NK-92 (cell line): ENCODE data around the gene LRRN2.
"Not testable (repeated sequence)": the region's sequence is repeated elsewhere in the genome, so short reads cannot be mapped to it uniquely, and the experiment has no call there.

Experiments used
- DNase-seq: peaks from one replicate; lab custom pipeline; 2025; ENCODE audit not compliant: unreplicated experiment; lab: John Stamatoyannopoulos, UW

LRRN2 gene

DNA sequence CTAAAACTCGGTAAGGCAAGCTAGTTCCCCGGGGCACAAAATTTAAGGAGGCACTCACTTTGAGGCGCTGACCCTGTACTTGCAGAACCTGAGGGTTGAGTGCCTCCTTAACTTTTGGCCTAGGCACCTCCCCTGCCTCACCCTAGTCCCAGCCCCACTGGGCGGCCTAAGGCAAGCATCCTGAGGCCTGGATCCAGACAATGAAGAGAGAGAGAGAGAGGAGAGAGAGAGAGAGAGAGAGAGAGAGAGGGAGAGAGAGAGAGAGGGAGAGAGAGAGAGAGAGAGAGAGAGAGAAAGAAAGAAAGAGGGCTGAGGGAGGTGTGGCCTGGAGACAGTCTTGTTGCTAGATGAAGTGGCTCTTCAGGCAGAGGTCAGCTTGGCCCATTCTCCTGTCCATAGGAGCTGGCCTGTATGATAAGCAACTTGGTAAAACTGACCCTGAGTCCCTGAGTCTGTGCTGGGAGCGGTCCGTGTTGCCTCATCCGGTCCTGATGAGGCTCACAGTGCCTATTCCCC lies 7.4 kb upstream of the LRRN2 start:
- DNase-seq: no peak

- no peak for DNase-seq
Observed at GRCh38 chr1:204692325-204692840, 6.8 kb upstream of the LRRN2 start.

DNA sequence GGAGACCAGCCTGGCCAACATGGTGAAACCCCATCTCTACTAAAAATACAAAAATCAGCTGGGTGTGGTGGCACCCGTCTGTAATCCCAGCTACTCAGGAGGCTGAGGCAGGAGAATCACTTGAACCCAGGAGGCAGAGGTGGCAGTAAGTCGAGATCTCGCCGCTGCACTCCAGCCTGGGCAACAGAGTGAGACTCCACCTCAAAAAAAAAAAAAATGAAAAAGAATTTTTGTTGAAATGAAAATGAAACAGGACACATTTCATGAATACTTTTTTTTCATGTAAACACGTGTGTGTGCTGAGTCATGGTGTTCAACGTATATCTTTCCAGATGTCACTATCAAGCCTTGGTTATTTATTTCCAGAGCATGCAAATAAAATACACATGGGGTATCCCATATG lies 5.8 kb upstream of the LRRN2 start:
- not testable (repeated sequence) for DNase-seq

GRCh38 chr1:204688776-204689175 lies 3.2 kb upstream of the LRRN2 start:
- DNase-seq: no peak

GRCh38 chr1:204688007-204688406 lies 2.5 kb upstream of the LRRN2 start:
- DNase-seq: no peak

DNA sequence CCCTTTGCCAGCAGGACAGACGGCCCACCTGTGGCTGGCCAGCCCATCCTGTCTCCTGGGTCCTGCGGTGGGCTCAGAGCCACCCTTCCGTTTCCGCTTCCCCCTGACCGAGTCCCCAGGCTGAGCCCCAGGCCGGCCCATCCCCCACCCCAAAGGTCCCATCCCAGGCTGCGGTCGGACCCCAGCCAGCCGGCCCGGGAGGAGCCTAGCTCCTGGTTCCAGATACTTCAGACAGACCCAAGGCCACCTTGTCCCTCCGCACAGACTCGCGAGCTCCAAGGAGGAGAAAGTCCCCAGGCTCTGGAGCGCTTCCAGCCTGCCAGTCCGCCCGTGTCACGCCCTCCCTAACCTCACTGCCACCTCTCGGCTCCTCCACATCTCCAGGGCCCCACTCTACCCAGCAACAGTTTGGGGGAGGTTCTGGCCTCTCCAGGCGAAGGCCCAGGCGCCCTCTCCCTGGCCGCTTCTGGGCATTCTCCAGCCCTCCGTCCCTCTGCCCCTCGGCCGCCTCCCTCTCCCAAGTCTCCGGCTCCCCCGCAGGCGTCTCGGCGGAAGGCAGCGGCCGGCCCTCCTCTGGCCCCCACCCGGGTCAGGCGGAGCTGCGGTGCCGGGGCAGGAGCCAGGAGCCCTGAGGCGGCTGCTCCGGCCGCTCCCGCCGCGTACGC lies 835 bp downstream of the LRRN2 start:
- no peak for DNase-seq

- no peak for DNase-seq
Observed at GRCh38 chr1:204684206-204684570, 1.4 kb downstream of the LRRN2 start.

DNA sequence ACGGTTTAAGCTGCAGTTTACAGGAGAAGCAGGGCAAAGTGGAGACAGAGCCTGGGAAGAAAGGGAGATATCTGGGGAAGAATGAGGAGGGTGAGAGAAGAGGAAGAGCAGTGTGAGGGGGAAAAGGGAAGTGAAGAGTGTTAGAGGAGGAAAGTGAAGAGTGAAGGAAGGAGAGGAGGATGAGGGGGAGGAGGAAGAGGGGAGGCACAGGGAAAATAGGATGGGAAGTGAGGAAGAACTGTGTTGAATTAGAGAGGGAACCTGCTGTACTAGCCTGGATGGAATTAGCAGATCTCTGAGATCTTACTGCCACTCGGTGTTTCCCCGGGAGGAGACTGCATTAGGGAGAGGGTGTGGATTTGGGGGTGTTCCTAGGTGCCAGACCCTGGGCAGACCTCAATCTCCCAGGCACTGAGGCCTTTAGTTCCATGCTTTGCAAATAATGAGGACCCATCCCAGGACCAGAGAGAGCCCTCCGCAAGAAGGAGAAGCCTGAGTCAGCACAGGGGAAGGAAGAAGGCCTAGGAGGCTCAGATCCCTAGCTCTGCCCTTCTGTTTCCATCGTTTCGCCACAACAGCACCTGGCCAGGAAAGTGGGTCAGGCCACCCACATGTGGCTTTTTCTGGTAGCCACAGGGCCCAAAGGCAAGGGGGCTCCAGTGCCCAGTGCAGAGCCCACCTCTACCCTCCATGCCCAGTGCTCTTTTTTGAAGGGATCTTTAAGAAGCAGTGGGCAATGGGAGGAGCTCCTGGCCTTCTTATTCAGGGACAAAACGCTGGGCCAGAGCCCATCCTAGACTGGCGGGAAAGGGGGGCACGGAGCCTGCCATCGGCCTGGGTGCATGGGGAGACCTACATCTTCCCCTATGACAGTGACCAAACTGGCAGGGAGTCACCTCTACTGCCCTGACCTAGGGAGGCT lies 2.0 kb downstream of the LRRN2 start:
- no peak for DNase-seq

- no peak for DNase-seq
Observed at GRCh38 chr1:204680461-204680860, 5.1 kb downstream of the LRRN2 start.

- no peak for DNase-seq
Observed at GRCh38 chr1:204680051-204680450, 5.5 kb downstream of the LRRN2 start.

- no peak for DNase-seq
Observed at GRCh38 chr1:204678721-204679475, 6.6 kb downstream of the LRRN2 start.

DNA sequence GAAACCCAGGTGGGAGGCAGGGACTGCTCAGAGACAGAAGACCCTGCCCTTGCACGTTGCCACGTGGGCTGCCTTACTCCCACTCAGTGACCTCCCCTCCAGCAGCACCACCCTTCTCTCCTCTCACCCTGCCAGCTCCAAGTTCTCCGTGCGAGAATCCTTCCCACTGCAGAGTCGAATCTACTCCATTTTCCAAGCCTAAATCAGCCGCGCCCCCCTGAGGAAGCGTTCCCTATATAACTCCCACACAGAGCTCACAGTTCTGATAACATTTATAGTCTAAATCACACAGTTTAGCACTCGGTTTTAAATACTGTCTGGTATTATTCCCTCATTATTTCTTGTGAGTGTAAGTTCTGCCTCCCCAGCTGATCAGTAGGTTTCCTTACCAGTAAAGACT lies 7.7 kb downstream of the LRRN2 start:
- DNase-seq: no peak

- no peak for DNase-seq
Observed at GRCh38 chr1:204676043-204676442, 9.5 kb downstream of the LRRN2 start.

GRCh38 chr1:204673909-204674649 lies 11.5 kb downstream of the LRRN2 start:
- DNase-seq: no peak

DNA sequence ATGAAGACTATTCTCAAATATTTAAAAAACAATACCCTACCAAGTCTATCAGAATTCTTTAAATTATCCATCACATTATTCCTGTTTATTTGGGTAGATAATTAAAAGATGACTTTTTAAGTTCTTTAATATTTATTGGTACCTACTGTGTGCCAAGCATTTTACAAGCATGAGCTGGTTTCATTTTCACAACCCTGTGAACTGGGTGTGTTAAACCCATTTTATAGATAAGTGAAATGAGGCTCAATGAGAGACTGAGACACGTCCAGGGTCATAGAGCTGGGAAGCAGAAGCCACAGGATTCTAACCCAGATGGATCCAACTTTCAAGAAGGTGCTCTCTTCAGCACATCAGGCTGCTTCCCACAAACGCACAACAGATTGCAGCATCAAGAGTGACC lies 12.3 kb downstream of the LRRN2 start:
- no peak for DNase-seq

- DNase-seq: no peak
Observed at GRCh38 chr1:204672482-204673121, 12.9 kb downstream of the LRRN2 start.

GRCh38 chr1:204672069-204672468 lies 13.5 kb downstream of the LRRN2 start:
- DNase-seq: no peak

GRCh38 chr1:204670152-204670927 lies 15.2 kb downstream of the LRRN2 start:
- no peak for DNase-seq

DNA sequence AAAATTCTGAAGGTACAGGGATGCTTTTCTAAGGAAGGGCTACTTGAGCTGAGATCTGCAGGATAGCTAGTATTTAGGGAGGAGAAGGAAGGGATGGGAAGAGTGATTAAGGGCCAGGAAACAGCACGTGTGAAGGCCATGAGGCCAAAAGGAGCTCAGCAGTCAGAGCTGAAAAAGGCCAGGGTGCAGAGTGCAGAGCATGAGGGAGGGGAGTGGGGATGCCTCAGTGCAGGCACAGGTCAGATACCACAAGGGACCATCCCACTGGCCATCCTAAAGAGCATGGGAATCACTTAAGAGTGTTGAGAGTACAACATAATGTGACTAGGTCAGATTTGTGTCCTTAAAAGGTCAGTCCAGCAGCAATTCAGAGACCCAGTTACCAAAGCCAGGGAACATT lies 16.0 kb downstream of the LRRN2 start:
- DNase-seq: no peak

- DNase-seq: no peak
Observed at GRCh38 chr1:204664384-204664651, 21.2 kb downstream of the LRRN2 start.
